ENCODE data around the gene ASB5.
"Not testable (repeated sequence)": the region's sequence is repeated elsewhere in the genome, so short reads cannot be mapped to it uniquely, and the experiment has no call there.

ASB5 gene, protein sequence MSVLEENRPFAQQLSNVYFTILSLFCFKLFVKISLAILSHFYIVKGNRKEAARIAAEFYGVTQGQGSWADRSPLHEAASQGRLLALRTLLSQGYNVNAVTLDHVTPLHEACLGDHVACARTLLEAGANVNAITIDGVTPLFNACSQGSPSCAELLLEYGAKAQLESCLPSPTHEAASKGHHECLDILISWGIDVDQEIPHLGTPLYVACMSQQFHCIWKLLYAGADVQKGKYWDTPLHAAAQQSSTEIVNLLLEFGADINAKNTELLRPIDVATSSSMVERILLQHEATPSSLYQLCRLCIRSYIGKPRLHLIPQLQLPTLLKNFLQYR

GRCh38 chr4:176268963-176269362, at the start of gene ASB5:
ASB5 (minus strand) TSS chr4:176269222; CDS start chr4:176269108, 114 bp downstream.
- no peak for FAIRE-seq

DNA sequence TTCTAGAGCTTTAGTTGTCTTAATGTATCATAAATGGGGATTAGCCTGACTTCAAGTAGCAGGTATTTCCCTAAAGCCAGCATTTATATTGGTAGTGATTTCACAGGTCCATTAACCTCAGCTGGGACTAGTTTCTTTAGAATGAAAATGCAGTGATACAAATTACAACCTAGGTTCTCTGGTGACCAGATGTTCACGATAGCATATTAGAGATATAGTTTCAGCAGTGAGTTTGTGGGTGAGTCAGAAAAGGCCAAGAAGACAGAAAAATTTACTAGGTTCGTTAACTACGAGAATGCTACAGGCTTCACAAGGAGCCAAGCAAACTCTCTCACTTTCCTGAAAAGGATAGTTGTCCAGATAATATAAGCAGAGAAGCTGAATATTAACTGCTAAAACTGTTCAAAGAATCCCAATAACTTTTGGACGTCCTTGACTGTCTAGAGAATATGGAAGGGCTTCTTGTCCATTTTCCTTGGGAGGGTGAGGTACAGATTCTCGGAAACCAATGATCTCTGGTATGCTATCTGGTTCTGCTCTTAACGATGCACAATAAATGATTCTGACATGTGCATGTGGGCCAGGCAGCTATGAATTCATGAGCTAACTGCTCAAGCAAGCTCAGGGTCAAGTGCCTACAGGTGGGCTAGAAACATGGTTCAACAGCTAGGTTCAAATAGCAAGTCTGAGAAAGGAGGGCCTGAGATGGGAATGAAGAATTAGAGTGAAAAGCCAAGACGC, 44.7 kb upstream of the ASB5 start:
- no peak for FAIRE-seq

GRCh38 chr4:176309772-176310171, 40.8 kb upstream of the ASB5 start:
- FAIRE-seq = no peak

DNA sequence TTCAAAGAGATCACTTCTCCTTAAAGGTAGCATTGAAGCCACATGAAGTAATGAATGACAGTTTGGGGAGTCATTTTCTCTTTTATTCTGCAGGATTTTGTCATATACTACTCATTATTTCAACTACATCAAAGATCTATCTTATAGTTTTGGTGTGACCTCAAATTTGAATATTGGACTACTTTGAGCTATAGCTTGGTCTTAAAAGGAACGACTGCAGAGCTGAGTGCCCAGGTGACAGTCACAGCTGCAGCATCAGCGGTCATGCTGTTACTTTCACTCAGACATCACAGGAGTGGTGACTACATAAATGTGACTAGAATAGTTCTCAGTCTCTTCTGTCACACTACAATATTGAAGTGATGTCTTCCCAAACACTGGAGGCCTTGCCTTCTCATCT, 40.0 kb upstream of the ASB5 start:
- no peak for FAIRE-seq

GRCh38 chr4:176308441-176308840, 39.4 kb upstream of the ASB5 start:
- FAIRE-seq = no peak

- FAIRE-seq = no peak
Measured at GRCh38 chr4:176307666-176307930, 38.6 kb upstream of the ASB5 start.

DNA sequence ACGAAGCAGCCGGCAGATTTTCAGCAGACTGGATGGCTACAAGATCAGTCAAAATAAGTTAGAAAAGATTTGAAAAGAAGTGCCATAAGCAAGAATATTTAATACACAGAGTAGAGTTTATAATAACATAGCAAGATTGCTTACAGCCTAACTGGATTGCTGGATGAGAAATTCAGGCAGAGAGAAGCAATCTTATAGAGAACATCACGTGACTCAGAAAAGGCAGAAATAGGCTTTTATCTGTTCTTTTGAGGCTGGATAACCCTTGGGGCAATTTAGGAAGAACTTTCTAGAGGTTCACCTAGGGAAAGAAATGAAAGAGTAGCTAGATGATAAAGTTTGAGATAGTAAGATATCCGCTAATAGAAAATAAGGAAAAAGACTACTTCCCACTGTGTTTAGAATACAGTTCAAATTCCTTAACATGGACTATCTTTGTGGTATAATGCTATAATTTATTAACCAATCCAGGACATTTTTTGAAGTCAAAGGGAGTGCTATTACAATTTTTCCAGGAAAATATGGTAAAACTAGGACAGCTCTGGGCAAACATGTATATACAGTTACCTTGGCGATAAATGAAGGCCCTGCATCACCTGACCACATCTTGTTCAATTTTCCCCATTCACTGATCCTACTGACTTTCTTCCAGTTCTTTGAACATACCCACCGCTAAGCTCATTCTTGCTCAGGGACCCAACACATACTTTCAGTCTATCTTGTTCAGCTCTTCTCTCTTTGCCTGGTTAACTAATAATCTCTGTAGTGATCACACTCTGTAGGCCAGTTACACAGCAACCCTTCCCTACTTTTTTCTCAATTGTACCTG, 38.0 kb upstream of the ASB5 start:
- FAIRE-seq = no peak

GRCh38 chr4:176303938-176304337, 34.9 kb upstream of the ASB5 start:
- no peak for FAIRE-seq

GRCh38 chr4:176302283-176303275, 33.6 kb upstream of the ASB5 start:
- FAIRE-seq = no peak

DNA sequence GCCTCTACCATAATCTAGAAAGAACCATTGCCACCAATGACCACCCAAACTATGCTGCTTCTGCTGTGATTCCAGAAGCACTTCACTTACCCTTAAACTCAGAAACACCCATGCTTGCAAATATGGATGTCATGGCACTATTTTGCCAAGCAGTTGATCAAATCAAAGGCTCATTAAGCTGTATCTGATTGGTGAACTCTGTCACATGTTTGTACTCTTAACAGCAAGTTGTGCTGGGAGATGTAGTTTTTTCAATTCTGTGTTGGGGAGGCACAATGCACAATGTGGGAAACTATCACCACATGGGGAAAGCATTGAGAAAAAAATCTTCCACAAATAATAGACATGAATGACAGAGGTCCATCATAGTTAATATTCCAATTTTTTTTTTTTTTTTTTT, 31.5 kb upstream of the ASB5 start:
- FAIRE-seq = no peak

- no peak for FAIRE-seq
Measured at GRCh38 chr4:176300036-176300435, 31.0 kb upstream of the ASB5 start.

- FAIRE-seq = no peak
Measured at GRCh38 chr4:176298664-176299063, 29.6 kb upstream of the ASB5 start.

DNA sequence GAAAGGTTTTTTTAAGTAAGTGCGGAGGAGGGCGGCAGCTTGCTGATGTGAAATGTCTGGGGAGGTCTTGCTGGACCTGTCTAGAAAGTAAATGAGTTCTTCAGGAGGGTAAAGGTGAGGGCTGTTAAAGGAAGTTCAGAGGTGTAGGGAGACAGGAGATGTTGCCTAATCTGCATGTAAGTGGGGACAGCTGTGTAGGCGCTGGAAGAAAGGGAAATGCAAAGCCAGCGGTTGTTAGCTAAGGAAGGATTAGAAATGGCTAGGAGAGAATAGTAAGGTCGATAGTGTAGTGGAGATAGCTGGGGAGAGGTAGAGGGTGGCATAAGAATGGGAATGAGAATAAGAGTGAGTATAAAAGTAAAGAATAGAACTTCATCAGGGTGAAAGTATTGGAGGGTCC, 26.9 kb upstream of the ASB5 start:
- not testable (repeated sequence) for FAIRE-seq

- no peak for FAIRE-seq
Measured at GRCh38 chr4:176293660-176294059, 24.6 kb upstream of the ASB5 start.

DNA sequence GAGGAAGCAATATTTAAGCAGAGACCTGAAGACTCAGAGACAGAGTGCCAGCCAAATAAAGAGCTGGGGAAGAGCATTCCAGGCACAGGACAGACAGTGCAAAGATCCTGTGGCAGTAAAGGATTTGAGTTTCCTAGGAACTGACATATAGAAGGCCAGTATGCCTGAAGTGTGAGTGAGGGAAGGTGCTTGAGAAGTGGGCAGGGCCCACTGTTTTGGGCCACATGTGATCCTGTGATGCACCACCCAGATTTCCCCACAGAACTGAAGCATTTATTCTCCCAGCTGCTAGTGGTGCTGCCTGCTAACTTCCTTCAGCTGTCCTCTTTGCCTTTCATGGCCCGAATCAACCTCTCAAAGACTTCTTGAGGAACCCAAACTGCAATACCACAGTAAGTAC, 23.9 kb upstream of the ASB5 start:
- no peak for FAIRE-seq

- FAIRE-seq = no peak
Measured at GRCh38 chr4:176291748-176292147, 22.7 kb upstream of the ASB5 start.

- no peak for FAIRE-seq
Measured at GRCh38 chr4:176290520-176290919, 21.5 kb upstream of the ASB5 start.

DNA sequence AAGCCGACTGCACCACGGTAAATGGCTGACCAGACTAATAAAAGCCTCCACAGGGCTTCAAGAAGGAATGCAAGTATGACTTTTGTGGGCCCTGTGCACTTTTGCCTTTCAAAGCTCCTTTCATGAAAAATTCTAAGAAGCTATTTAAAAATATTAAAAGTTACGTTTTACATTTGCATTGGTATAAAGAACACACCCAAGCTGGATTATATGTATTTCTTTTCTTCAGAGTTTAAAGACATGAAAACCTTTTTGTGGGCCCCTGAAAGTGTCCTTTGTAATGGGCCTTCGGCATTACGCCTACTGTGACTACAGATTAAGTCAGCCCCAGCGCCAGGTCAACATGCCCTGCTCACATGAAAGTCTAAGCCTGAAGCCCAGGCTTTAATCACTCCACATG, 20.5 kb upstream of the ASB5 start:
- FAIRE-seq = no peak

- no peak for FAIRE-seq
Measured at GRCh38 chr4:176288020-176288419, 19.0 kb upstream of the ASB5 start.

GRCh38 chr4:176287546-176287945, 18.5 kb upstream of the ASB5 start:
- no peak for FAIRE-seq

DNA sequence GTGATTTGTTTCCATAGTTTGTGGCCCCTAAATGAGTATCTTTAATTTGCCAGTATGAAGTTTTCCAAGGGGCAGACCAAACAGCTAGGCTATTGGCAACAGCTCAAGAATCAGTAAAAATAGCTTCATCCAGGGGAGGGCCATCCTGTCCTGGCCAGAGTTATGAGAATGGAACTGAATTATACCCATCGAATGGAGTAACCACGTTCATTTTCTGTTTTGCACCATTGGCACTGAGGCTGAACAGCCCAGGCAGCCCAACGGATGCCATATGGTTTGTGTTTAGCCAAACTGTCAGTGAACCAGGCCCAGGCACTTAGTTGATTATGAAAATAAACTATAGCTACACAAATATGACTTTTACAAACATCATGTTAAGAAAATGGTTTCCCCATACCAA, 17.7 kb upstream of the ASB5 start:
- FAIRE-seq = no peak

- not testable (repeated sequence) for FAIRE-seq
Measured at GRCh38 chr4:176279560-176279959, 10.5 kb upstream of the ASB5 start.
